Stimulated activated CD4-positive, alpha-beta T cell treated with anti-CD3 and anti-CD28 coated beads, TNF-alpha, amount 100 ng/mL, for 4 hours (primary cell): ENCODE measurements around the gene MUC5AC.
"Not testable (repeated sequence)": the region's sequence is repeated elsewhere in the genome, so short reads cannot be mapped to it uniquely, and the experiment has no call there.

Experiments
- DNase-seq, 3 experiments: peaks; one replicate each; pipeline ENCODE4 v3.0.0-alpha.2; 2020; ENCODE audit warnings: low read depth in 3 of 3

Gene MUC5AC

DNA sequence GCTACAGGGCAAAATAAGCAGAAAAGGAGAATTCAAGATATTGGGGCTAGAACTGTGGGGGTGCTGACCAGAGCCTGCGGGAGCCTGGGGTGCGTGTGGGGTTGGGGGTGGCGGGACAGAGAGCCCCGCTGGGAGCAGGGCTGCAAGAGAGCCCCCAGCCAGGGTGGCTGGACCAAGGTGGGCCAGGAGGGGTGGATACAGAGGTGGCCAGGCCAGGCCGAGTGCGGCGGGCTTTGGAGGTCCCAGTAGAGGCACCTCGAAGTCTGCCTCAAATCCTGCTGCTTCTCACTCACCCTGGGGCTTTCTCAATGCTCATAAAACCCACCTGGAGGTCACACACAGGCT is 48.2 kb downstream of the MUC5AC start:
- no peak for DNase-seq

GRCh38 chr11:1206391-1207271 is 48.9 kb downstream of the MUC5AC start:
- DNase-seq: no peak

- DNase-seq: no peak
Measured at GRCh38 chr11:1207401-1208143, 49.8 kb downstream of the MUC5AC start.

DNA sequence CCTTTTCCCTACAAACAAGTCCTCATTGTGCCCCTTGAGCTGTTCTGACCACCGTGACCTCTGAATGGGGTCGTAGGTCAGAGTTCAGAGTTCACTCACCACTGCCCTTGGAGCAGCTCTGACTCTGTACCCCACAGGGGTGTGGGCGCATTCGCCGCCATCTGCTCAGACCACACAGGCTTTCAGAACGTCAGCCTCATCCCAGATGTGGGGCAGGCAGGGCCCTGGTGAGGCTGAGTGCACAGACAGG is 50.3 kb downstream of the MUC5AC start:
- DNase-seq: no peak

- DNase-seq: no peak
Measured at GRCh38 chr11:1208394-1209261, 50.9 kb downstream of the MUC5AC start.

- no peak for DNase-seq
Measured at GRCh38 chr11:1209371-1210057, 51.8 kb downstream of the MUC5AC start.

DNA sequence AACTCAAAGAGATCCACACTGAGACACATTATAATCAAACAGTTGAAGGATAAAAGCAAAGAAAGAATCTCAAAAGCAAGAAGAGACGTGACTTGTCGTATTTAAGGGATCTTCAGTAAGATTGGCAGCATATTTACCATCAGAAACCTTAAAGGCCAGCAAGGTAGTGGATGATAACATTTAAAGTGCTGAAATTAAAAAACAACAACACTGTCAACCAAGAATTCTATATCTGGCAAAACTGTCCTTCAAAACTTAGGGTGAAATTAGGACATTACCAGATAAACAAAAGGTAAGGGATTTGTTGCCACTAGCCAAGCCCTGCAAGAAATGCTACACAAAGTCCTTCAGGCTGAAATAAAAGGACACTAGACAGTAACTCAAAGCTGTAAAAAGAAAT is 54.1 kb downstream of the MUC5AC start:
- no peak for DNase-seq

DNA sequence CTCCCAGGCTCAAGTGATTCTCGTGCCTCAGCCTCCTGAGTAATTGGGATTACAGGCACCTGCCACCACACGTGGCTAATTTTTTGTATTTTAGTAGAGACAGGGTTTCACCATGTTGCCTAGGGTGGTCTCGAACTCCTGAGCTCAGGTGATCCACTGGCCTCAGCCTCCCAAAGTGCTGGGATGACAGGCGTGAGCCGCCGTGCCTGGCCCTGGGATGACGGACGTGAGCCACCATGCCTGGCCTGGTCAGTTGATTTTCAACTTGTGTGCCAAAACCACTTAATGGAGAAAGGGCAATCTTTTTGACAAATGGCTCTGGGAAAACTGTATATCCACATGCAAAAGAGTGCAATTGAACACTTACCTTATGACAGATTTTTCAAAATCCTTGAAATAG is 58.1 kb downstream of the MUC5AC start:
- not testable (repeated sequence) for DNase-seq

GRCh38 chr11:1217151-1217550 is 59.4 kb downstream of the MUC5AC start:
- no peak for DNase-seq

GRCh38 chr11:1218256-1218787 is 60.6 kb downstream of the MUC5AC start:
- no peak for DNase-seq

DNA sequence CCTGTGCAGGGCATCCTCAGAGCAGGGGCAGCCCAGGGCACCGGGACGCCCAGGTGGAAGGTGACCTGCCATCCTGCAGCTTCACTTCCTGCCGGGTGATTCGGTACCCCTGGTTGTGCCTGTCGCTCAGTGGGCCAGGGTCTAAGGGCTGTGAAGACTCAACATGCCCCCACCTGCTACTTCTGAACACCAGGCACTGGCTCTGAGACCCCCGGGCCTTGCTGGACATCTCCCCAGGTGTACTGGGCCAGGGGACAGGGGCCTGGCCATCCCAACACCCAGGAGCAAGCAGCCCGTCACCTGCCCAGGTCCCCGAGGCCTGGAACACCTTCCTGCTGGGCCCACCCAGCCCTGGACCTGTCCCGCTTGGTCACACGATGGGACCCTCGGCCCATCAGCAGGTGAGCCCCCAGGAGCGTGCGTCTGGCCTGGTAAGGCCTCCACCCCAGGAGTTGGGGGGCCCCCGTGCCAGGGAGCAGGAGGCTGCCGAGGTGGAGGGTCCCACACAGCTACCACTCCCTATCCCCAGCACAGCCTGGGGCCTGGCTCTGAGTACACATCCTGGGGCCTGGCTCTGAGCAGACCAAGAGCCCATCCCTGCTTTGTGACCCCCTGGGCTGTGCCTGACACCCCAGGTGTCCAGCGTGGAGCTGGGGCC is 61.2 kb downstream of the MUC5AC start:
- no peak for DNase-seq

- no peak for DNase-seq
Measured at GRCh38 chr11:1219446-1219833, 61.7 kb downstream of the MUC5AC start.

DNA sequence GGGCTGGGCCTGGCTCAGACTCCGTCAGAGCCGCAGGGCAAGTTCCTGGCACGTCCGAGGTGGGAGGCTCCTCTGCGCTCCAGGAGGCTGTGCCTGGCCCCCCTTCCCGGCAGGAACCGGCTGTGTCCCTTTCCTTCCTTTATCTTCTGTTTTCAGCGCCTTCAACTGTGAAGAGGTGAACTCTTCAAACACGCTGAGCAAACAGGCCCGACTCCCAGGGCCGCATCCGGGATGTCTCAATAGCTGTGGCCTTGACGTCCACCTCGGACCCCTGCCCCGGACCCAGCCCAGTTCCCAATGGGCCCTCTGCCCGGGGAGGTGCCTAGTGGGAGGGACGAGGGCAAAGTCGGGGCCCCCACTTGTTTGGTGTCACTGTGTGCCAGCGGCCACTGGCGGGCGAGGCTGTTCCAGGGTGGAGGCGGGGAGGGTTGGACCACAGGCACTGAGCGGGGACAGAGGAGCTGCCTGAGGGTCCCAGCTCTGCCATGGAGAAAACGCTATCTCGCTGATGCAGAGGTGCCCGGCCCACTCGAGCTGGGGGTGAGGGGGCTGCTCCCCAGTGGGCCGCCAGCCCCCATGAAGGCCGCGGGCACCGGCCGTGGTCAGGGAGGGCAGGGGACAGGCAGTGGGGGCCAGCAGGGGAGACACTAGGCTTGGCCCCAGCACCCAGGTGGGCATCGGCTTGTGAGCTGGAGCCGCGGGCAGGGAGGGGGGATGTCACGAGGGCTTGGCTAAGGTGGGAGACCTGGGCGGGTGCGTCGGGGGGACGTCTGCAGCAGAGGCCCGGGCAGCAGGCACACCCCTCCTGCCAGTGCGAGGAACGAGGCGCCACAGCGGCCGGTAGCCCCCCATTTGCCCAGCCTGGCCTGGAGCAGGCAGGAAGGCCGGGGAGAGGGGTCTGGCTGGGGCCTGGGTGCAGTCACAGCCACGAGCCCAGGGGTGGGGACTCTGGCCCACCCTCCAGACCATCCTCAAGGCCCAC is 62.4 kb downstream of the MUC5AC start:
- no peak for DNase-seq

GRCh38 chr11:1220941-1221721 is 63.4 kb downstream of the MUC5AC start:
- no peak for DNase-seq

GRCh38 chr11:1221848-1222311 is 64.1 kb downstream of the MUC5AC start:
- DNase-seq: no peak

GRCh38 chr11:1222491-1223345 is 65.0 kb downstream of the MUC5AC start, which contains the start of gene MUC5B:
TSS of gene MUC5B (plus strand) at chr11:1223066. CDS start at chr11:1223124, 58 bp downstream.
- no peak for DNase-seq

GRCh38 chr11:1223346-1224110 is 65.8 kb downstream of the MUC5AC start:
- DNase-seq: no peak
